Neural cell (in vitro differentiated cells): ENCODE results near the gene CROCC2.

Source experiments
- CTCF ChIP-seq: fragments of 450-650 bp; IDR thresholded peaks from 2 replicates; pipeline ENCODE4 v1.5.1; 2014; ENCODE audit warnings: antibody characterized with exemption, mild to moderate bottlenecking, moderate library complexity; ENCODE audit not compliant: poor library complexity, severe bottlenecking
- EP300 ChIP-seq: fragments of 450-650 bp; conservative IDR thresholded peaks from 2 replicates; pipeline ENCODE4 v1.6.1; 2014; ENCODE audit warnings: antibody characterized with exemption, mild to moderate bottlenecking, moderate library complexity; ENCODE audit not compliant: poor library complexity, severe bottlenecking
- MXI1 ChIP-seq: fragments of 450-650 bp; conservative IDR thresholded peaks from 2 replicates; pipeline ENCODE4 v1.6.1; 2014; ENCODE audit warnings: antibody characterized with exemption, mild to moderate bottlenecking; ENCODE audit not compliant: poor library complexity, severe bottlenecking
- TAF1 ChIP-seq: IDR thresholded peaks from 2 replicates; pipeline ENCODE4 v1.6.1; 2012; ENCODE audit warnings: low read depth
- TF ChIP-seq, protein P1 (sequence below): IDR thresholded peaks from 2 replicates; pipeline ENCODE4 v1.6.1; 2012; ENCODE audit warnings: borderline replicate concordance

DNA sequence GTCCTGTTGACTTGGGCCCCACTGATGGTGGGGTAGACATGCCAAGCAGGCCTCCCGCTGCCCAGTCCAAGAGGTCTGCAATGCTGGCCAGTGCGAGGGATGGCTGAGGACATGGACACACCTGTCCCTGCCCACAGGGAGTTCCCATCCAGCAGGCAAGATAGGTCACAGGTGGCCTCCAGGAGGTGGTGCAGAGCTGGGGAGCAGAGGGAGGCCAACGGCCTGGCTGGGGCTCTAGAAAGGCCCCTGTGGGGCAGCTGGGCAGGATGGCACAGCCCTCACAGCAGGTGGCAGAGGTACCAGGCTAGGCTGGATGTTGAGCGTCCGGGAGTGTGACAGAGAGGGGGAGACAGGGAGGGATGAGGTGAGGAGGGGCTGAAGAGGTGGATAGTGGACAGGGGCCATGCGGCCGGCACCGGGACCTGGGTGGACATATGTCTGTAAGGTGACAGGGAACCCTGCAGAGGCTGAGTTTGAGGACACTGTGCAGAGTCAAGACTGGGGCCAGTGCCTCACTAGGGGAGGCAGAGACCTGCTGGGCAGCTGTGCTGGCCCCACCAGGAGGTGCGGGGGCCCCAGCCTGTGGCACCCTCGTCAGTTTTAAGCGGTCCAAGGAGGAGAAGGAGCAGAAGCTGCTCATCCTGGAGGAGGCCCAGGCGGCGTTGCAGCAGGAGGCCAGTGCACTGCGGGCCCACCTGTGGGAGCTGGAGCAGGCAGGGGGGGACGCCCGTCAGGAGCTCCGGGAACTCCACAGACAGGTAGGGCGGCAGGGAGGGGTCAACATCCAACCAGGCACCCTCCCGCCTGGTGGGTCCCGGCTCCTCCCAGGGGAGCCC is 58.0 kb downstream of the CROCC2 start:
- TF ChIP-seq EP300: no peak
- no peak for TF ChIP-seq CTCF
- TF ChIP-seq MXI1: no peak
- no peak for TF ChIP-seq TAF1
- TF ChIP-seq, protein P1, sequence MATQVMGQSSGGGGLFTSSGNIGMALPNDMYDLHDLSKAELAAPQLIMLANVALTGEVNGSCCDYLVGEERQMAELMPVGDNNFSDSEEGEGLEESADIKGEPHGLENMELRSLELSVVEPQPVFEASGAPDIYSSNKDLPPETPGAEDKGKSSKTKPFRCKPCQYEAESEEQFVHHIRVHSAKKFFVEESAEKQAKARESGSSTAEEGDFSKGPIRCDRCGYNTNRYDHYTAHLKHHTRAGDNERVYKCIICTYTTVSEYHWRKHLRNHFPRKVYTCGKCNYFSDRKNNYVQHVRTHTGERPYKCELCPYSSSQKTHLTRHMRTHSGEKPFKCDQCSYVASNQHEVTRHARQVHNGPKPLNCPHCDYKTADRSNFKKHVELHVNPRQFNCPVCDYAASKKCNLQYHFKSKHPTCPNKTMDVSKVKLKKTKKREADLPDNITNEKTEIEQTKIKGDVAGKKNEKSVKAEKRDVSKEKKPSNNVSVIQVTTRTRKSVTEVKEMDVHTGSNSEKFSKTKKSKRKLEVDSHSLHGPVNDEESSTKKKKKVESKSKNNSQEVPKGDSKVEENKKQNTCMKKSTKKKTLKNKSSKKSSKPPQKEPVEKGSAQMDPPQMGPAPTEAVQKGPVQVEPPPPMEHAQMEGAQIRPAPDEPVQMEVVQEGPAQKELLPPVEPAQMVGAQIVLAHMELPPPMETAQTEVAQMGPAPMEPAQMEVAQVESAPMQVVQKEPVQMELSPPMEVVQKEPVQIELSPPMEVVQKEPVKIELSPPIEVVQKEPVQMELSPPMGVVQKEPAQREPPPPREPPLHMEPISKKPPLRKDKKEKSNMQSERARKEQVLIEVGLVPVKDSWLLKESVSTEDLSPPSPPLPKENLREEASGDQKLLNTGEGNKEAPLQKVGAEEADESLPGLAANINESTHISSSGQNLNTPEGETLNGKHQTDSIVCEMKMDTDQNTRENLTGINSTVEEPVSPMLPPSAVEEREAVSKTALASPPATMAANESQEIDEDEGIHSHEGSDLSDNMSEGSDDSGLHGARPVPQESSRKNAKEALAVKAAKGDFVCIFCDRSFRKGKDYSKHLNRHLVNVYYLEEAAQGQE: no peak
